GM21390 (cell line): ENCODE measurements around the gene OSBP2.
"Not testable (repeated sequence)": the region's sequence is repeated elsewhere in the genome, so short reads cannot be mapped to it uniquely, and the experiment has no call there.

ENCODE experiments used
- ATAC-seq: cut with Tn5 transposase; IDR thresholded peaks from one replicate; pipeline ENCODE4 v1.9.1; 2021; ENCODE audit not compliant: unreplicated experiment

OSBP2 gene

DNA sequence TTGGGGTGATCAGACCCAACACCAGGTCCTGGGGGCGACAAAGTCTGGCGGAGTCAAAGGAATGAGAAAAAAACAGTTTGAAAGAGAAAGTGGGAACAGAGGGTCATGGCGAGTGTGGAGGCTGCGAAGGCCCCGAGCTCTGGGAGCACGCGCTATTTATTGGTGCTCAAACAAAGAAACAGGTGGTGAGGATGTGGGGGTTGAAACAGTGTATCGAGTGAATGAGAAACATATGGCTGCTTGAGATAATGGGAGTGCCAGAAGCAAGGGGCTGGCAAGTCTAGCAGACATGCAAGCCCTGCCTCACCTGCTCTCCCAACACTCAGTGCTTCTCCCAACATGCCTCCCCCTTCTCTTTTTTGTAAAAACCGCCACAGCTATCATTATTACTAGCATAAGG, 19.2 kb upstream of the OSBP2 start:
- no peak for ATAC-seq

DNA sequence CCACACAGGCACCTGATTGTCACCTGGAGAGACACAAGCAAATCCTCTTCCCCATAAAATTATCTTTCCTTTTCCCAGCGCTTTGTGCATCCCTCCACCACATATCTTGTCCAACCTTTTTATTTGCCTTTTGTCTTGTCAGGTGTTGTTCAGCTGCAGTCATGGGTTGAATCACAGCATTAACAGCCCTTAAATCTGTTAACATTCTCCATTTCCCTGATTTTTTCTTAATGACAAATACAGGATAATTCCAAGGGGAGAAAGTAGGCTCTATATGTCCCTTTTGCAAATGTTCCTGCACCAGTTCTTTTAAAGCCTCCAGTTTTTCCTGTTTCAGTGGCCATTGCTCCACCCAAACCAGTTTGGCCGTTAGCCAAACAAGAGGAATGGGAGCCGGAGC, 18.1 kb upstream of the OSBP2 start:
- not testable (repeated sequence) for ATAC-seq

DNA sequence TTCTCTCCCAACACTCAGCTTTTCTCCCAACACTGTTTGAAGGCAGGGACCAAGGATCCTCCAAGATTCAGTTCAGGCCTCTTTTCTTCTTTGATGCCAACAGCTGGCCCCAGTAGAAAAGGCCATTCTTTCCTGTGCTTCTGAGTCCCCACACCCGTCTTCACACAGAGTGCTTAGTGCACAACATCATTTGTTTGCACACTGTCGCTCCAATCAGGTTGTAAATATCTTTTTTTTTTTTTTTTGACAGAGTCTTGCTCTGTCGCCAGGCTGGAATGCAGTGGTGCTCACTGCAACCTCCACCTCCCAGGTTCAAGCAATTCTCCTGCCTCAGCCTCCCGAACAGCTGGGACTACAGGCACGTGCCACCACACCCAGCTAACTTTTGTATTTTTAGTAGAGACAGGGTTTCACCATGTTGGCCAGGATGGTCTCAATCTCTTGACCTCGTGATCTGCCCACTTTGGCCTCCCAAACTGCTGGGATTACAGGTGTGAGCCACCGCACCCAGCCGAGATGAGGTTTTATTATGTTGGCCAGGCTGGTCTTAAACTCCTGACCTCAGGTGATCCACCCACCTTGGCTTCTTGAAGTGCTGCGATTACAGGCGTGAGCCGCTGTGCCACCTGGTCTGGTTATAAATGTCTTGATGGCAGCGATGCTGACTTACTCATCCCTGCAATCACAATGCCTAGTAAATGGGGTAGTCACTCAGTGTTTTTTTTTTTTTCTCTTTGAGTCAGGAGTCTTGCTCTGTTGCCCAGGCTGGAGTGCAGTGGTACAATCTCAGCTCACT, 14.6 kb upstream of the OSBP2 start:
- not testable (repeated sequence) for ATAC-seq

DNA sequence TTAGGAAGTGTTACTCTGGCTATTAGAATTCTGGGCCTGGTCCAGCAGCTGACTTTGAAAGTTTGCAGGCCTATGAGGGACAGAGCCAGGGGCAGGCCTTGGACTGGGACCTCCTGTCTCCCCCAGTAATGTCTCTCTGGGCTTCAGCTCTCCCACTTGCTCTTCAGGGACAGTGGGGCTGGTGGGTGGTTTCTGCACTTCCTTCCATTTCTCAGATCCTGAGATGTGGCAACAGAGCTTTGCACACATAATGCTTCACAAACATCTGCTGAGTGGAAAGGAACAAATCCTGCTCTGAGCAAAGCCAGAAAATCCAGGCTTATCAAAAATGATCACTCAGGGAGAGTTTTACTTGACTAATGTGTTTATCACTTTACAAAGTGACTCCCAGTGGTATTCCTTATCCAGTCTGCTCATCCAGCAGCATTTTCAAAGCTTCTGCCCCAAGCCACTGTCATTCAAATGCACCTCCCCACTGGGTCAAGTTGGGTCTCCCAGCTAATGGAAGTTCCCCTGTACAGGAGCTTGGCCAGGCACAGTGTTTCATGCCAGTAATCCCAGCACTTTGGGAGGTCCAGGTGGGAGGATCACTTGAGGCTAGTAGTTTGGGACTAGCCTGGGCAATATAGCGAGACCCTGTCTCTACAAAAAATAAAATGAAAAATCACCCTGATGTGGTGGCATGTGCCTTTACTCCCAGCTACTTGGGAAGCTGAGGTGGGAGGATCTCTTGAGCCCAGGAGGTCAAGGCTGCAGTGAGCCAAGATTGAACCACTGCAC, 13.5 kb upstream of the OSBP2 start:
- ATAC-seq, result no peak

DNA sequence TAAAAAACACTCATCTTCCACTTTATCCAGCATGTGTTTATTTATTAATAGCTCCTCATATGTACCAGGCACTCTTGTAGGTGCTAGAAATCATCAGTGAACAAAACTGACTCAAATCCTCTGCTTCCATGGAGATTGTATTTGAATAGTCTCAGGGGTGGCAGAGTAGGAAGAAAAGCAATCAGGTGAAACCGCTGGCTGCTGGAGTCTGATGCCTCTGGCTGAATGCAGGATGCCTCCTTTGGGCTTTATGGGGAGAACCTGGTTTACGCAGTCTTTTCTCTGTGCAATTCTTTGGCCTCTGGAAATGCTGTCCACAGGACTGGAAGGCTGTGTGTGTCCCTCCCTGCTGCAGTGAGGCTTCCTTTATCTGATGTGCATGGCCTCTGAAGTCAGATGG, 12.8 kb upstream of the OSBP2 start:
- ATAC-seq, result no peak

DNA sequence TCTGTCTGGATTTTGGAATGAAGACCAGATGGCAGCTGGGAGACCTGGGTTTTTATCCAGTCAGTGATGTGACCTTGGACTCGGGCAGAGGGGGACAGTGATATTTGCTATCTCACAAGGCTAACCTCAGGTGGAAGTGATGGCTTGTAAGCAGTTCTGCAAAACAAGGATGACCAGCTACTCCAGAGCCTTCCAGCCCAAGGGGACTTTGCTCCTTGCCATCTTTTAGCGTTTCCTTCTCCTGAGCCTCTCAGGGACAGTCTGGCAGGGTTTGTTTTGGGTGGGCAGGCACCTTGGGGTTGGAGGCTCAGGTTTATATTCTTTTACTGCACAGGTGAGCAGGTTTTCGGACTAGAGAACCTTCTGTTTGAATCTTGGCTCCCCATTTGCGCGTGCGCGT, 9.5 kb upstream of the OSBP2 start:
- ATAC-seq, result no peak

DNA sequence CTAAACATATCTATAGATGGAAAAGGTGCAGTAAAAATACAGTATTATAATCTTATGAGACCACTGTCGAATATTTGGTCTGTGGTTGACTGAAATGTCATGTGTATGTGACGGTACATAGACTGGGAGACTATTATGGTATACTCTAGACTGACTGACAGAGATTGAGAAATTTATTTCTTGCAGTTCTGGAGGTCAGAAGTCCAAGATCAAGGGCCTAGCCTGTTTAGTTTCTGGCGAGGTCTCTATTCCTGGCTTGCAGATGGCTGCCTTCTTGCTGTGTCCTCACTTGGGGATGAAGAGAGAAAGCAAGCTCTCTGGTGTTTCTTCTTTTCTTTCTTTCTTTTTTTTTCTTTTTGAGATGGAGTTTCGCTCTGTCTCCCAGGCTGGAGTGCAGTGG, 7.3 kb upstream of the OSBP2 start:
- ATAC-seq, result no peak

DNA sequence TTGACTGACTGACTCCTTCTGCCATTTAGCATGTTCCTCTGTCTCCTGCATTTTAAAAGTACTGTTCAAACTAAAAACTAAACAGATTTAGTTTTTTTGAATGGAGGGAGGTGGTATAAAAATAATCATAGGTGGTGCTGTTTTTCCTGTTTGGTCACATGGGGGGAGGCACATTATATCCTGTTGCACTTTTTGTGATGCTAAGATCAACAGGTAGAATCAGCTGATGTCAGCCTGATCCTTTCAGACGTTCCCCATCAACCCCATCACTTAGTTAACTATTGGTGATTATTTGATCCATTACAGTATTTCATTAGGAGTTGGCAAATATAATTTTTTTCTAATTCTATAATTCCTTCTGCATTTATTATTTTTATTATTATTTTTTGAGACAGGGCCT, 5.1 kb upstream of the OSBP2 start:
- ATAC-seq, result no peak

DNA sequence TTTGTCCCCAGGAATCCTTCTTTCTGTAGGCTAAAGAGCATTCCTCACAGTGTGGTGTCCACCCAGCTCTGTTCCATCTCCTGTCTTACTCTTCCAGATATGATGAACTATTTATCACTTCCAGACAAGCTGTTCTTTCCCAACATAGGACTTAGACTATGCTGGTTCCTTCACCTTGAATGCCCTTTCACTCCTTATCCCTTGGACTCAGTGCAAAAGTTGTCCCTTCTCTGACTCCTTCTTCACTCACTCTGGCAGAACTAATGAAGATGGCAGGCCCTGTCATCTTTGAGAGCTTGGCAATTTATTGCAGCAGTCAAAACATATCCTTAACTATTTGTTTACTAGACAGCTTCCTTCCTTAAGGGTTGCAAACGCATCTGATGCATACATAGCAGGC, 3.5 kb upstream of the OSBP2 start:
- no peak for ATAC-seq

DNA sequence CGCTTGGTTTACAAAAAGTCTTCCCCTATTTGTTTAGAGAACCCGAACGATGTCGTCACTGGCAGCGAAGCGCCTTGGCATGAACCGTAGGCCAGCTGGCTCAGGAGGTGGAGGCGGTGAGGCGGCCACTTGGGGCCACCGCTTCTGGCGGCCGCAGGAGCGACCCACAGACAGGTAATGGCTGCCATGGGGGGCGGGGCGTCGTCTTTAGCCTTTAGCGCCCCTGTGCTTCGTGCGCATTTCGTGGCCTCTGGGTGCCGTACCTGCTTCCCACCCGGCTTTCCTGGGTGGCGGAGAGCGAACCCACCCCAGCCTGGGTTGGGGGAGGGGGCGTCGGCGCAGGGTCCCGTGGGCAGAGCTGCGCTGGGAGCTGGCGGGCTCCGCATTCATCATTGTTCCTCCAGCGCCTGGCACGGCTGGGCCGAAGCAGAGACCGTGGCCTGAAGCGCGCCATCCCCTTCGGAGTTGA, 469 bp upstream of the OSBP2 start:
- ATAC-seq, result no peak

DNA sequence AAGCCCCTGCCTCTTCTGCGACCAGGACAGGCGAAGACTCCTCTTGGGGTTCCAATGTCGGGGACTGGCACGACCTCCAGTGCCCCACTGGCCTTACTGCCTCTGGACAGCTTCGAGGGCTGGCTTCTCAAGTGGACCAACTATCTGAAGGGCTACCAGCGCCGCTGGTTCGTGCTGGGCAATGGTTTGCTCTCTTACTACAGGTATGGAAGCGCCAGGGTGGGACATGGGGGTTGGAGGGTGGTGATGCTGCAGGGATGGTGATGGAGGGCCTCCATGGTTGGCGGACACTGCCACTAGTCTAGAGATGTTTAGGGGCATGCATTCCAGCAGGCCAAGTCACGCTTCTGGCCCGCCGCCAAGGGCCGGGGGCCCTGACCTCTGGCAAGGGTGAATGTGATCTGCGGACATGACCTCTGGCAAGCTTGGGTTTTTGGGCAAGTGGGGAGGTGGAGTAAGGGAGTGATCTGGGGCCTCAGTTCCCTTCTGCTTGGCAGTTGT, 727 bp downstream of the OSBP2 start:
- ATAC-seq, result no peak

DNA sequence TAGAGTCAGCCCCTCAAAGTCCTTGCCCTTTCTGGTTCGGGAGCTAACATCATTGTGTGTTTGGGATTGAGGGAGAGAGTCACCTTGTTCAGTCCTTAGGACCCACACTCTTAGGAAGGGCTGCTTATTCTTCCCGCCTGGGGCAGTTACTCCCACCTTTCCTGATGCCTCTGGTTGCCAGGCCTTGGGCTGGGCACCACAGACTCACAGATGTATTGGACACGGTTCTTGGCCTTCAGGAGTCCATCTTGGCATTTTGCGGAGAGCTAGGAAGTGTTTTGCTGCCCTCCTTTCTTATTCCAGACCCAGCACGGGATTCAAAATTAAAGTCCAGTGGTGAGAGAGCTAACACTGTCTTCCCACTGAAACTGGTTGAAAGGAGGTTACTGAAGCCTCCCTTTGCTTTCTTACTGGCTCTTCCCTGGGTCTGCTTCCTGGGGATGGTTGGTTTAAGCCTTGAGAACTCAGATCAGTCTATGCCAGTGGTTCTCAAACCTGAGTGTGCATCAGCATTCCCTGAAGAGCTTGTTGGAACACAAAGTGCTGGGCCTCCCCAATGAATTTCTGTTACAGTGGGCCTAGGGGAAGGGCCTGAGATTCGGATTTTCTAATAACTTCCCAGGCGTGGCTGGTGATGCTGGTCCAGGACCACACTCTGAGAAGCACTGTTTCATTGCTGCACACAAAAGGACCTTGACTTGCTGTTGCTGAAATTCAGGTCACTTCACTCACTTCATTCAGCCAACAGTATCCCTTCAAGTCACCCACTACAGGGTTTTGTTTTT, 1.4 kb downstream of the OSBP2 start:
- no peak for ATAC-seq

DNA sequence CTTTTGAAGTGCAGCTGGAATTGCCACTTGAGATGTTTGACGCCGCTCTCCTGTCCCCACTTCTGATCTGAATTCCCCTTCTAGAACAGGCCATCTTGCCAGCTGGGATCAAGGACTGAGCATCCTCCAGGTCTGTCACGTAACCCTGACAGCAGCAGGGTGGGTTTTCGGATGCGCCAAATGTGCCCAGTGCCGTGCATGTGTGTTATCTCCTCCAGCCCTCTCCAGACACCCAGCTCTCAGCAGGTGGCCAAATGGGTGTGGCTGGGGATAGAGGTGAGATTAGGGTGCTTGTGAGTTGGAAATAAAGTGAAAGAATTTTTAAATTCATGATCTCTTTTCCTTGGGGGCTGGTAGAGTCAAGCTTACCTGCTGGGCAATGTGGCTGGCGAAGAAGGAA, 3.3 kb downstream of the OSBP2 start:
- ATAC-seq, result no peak

DNA sequence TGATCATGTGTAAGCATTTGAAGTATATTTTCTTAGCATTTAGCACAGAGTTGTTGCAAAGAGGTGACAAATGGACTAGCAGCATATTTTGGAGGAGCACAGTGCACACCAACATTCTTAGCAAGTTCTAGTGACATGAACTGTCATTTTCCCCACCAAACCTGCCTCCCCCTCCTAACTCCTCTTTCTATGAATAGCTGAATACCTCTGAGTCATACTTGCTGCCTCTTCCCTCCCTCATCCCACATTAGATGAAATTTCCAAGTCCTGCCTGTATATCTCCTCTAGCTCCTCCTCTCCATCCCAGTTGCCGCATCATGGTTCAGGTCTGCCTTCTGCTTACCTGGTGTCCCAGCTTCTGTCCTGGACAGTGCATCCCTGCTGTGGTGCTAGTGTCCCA, 7.2 kb downstream of the OSBP2 start:
- no peak for ATAC-seq

DNA sequence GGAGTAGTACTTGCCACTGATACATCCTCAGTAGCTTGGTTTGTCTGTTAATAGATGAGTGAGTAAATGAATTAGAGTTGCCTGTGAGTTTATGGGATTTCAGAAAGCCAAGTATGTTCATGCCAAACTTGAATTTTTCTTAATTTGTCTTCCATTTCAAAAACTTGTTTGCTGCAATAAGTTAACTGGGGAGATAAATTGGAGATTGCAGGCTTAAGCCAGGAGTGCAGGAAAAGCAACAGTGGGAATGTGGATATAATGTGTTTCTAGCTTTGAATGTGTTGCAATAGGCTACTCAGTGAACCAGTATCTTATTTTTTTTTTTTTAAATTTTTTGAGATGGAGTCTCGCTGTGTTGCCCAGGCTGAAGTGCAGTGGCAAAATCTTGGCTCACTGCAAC, 8.2 kb downstream of the OSBP2 start:
- ATAC-seq, result no peak

DNA sequence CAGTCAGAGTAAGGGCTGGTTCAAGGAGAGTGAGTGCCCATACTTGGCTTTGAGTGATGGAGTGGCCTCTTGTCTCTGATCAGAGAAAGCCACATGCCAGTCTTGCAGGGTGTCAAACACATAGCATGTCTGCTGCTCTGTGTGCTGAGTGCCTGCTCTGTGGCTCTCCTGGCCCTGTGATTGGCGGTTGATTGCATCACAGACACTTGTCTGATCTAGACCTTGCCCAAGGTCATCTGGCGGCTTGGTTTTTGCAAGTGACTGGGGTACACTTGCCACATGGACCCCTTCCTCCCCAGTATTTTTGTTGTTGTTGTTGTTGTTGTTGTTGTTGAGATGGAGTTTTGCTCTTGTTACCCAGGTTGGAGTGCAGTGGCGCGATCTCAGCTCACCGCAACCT, 10.3 kb downstream of the OSBP2 start:
- ATAC-seq, result no peak

DNA sequence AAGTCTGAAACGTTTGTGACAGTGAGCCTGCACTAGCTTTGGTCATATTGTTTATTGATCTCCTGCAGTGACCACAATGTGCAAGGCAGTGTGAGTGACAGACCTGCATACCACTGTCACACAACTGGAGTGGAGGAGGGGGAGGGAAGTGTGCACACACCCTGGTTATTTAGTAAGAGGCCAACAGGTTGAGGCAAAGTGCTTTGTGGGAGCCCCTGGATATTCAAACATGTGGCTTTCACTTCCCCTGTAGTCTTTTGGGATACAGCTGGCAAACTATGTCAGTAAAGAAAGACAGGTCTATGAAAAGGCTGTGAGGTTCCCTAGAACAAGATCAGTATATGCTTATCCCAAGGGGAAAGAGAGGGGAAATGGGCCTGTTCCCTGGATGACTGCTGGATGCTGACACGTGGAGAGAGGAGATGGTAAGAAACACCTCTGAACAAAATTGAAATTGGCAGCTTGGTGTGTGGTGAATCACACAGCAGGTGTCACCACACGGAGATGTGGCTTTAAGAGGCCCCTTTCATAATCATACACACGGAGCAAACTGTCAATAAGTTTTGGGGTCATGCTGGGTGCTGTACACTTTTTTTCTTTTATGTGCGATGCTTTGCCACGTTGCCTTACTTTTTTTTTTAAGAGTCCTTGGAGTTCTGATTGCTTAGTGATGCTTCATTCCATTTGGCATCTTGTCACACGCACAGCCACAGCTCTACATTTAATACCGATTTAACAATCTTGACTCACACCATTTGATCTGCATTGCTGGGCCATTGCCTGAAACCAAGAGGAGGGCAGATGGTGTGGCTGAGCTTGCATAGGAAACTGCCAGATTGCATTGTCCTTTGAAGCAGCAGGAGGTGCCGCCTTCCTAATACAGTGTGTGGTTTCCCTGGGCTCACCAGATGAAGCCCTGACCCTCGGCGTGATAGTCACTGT, 11.3 kb downstream of the OSBP2 start:
- peak; percentile 72 for ATAC-seq

DNA sequence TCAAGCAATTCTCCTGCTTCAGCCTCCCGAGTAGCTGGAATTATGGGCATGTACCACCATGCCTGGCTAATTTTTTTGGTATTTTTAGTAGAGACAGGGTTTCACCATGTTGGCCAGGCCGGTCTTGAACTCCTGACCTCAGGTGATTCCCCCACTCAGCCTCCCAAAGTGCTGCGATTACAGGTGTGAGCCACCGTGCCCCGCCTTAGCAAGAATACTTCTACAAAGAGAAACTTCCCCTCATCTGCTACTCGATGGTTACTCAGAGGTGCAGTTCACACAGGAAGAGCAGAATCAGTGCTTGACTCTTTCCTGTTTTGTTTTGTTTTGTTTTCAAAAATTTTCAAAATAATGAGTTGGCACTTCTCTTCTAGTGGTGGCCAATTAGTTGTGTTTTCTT, 15.3 kb downstream of the OSBP2 start:
- ATAC-seq, result not testable (repeated sequence)

DNA sequence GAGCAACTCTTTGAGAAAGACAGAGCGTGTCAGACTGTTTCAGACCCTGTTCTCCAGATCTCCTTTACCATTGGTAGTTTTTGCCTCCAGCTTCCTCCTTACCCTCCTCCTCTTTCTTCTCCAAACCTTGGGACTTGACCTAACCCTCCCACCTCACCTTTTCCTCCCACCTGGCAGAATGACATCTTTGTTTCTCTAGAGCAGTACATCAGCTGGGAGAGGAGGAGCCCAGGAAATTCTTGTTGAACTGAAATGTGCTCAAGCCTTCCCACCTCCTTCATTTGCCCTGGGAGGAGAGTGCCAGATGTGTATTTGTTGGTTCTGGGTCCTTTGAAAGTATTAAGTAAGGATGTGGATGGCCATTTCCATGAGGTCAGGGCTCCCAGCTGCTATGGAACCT, 17.4 kb downstream of the OSBP2 start:
- ATAC-seq, result no peak

DNA sequence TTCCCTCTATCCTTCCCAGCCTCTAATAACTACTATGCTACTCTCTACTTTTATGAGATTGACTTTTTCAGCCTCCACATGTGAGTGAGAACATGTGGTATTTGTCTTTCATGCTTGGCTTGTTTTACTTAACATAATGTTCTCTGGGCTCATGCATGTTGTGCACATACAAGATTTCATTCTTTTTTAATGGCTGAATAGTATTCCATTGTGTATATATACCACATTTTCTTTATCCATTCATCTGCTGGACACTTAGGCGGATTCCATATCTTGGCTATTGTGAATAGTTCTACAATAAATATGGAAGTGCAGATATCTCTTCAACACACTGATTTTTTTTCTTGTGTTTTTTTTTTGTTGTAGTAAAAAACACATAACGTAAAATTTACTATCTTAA, 19.4 kb downstream of the OSBP2 start:
- no peak for ATAC-seq
